IMR-90 (cell line): ENCODE measurements around the gene USP40. TPM values are rescaled to one million over a fixed set of nuclear protein-coding genes. Genes with fewer than 3 reads are reported as not detected.

Experiments used
- ATAC-seq: fragments of 200-7000 bp; cut with Tn5 transposase; 2 replicates; pipeline ENCODE4 v1.9.1; 2020; ENCODE audit warnings: low read depth, mild to moderate bottlenecking, moderate library complexity
- BruUV-seq: library from RNA; stranded (reverse); fragments of 400-500 nt; replicated peaks from 2 replicates; lab custom pipeline; 2021; lab: Mats Ljungman, UMichigan
- CTCF ChIA-PET: fragments of 300-600 bp; formaldehyde crosslinking; extraction: SDS; loops from one replicate; lab custom pipeline; 2021; ENCODE audit warnings: antibody characterized with exemption; lab: Yijun Ruan, JAX
- POLR2A ChIA-PET: fragments of 300-600 bp; sonication (Branson Sonifier 250); formaldehyde crosslinking; loops from one replicate; lab custom pipeline; 2022; ENCODE audit warnings: antibody characterized with exemption; ENCODE audit not compliant: unreplicated experiment; lab: Charles Lee
- DNase-seq: peaks from one replicate; pipeline ENCODE4 v3.0.0; 2013
- H2AFZ ChIP-seq: replicated peaks from 2 replicates; pipeline ENCODE3; 2013; ENCODE audit warnings: low read length, mild to moderate bottlenecking; ENCODE audit not compliant: poor library complexity
- H2AK5ac ChIP-seq: 2 replicates; pipeline ENCODE4 v1.6.1; 2013; ENCODE audit warnings: low read depth, low read length, inconsistent platforms
- H2AK9ac ChIP-seq: replicated peaks from 2 replicates; pipeline ENCODE3; 2013; ENCODE audit warnings: mild to moderate bottlenecking, low read depth, low read length, moderate library complexity; ENCODE audit not compliant: poor library complexity
- H2BK120ac ChIP-seq: 2 replicates; pipeline ENCODE4 v1.6.1; 2013; ENCODE audit warnings: low read depth, low read length, inconsistent platforms
- H2BK15ac ChIP-seq: 3 replicates; pipeline ENCODE4 v1.6.1; 2013; ENCODE audit warnings: low read depth, low read length, inconsistent platforms
- H2BK20ac ChIP-seq: 2 replicates; pipeline ENCODE4 v1.6.1; 2013; ENCODE audit warnings: low read depth, mild to moderate bottlenecking, inconsistent platforms, low read length, moderate library complexity
- H2BK5ac ChIP-seq: 2 replicates; pipeline ENCODE4 v1.6.1; 2013; ENCODE audit warnings: mild to moderate bottlenecking, low read depth, low read length, inconsistent platforms; ENCODE audit not compliant: poor library complexity, severe bottlenecking
- H3K14ac ChIP-seq: replicated peaks from 2 replicates; pipeline ENCODE4 v1.6.1; 2013; ENCODE audit warnings: low read depth, low read length, inconsistent platforms
- H3K18ac ChIP-seq: 2 replicates; pipeline ENCODE4 v1.6.1; 2013; ENCODE audit warnings: low read depth, low read length, control low read depth
- H3K23ac ChIP-seq: 2 replicates; pipeline ENCODE4 v1.6.1; 2013; ENCODE audit warnings: low read depth, low read length, inconsistent platforms
- H3K27ac ChIP-seq: 2 replicates; pipeline ENCODE4 v1.5.1; 2013; ENCODE audit warnings: mild to moderate bottlenecking, control low read depth, low read length; ENCODE audit not compliant: insufficient read depth
- H3K27me3 ChIP-seq: 2 replicates; pipeline ENCODE4 v1.6.1; 2013; ENCODE audit warnings: low read length; ENCODE audit not compliant: control insufficient read depth, insufficient read depth
- H3K36me3 ChIP-seq: 2 replicates; pipeline ENCODE4 v1.6.1; 2013; ENCODE audit warnings: low read length, mixed read lengths; ENCODE audit not compliant: control insufficient read depth, insufficient read depth
- H3K4ac ChIP-seq: 2 replicates; pipeline ENCODE4 v1.6.1; 2013; ENCODE audit warnings: low read depth, low read length, inconsistent platforms
- H3K4me1 ChIP-seq: 2 replicates; pipeline ENCODE4 v1.6.1; 2013; ENCODE audit warnings: low read length, mixed read lengths; ENCODE audit not compliant: control insufficient read depth, insufficient read depth
- H3K4me2 ChIP-seq: 2 replicates; pipeline ENCODE4 v1.6.1; 2013; ENCODE audit warnings: low read depth, mild to moderate bottlenecking, control low read depth, low read length, moderate library complexity
- H3K4me3 ChIP-seq: 2 replicates; pipeline ENCODE4 v1.5.1; 2013; ENCODE audit warnings: low read depth, mild to moderate bottlenecking, control low read depth, low read length, moderate library complexity; ENCODE audit not compliant: insufficient read depth
- H3K56ac ChIP-seq: 2 replicates; pipeline ENCODE4 v1.6.1; 2013; ENCODE audit warnings: low read length, inconsistent platforms; ENCODE audit not compliant: insufficient read depth; ENCODE audit errors: extremely low read depth
- H3K79me1 ChIP-seq, 2 experiments: 2 replicates each; pipeline ENCODE4 v1.6.1; 2013; ENCODE audit warnings: low read length in 2 of 2, inconsistent platforms in 1 of 2, low read depth in 1 of 2
- H3K9ac ChIP-seq: 2 replicates; pipeline ENCODE4 v1.6.1; 2013; ENCODE audit warnings: low read depth, low read length, control low read depth
- H3K9me1 ChIP-seq: 2 replicates; pipeline ENCODE4 v1.6.1; 2013; ENCODE audit warnings: low read length, inconsistent platforms; ENCODE audit not compliant: insufficient read depth
- H3K9me3 ChIP-seq: 2 replicates; pipeline ENCODE4 v1.6.1; 2013; ENCODE audit warnings: low read length; ENCODE audit not compliant: control insufficient read depth, insufficient read depth
- H4K20me1 ChIP-seq: 2 replicates; pipeline ENCODE4 v1.6.1; 2013; ENCODE audit warnings: low read length, inconsistent platforms; ENCODE audit not compliant: insufficient read depth
- H4K5ac ChIP-seq: 2 replicates; pipeline ENCODE4 v1.6.1; 2013; ENCODE audit warnings: mild to moderate bottlenecking, low read depth, low read length, control low read depth
- H4K8ac ChIP-seq, 2 experiments: 2 replicates each; pipeline ENCODE4 v1.6.1; 2013; ENCODE audit warnings: low read depth in 2 of 2, low read length in 2 of 2, control low read depth in 1 of 2, inconsistent platforms in 1 of 2
- H4K91ac ChIP-seq: 2 replicates; pipeline ENCODE4 v1.6.1; 2013; ENCODE audit warnings: low read depth, low read length, inconsistent platforms; ENCODE audit not compliant: insufficient read depth
- BHLHE40 ChIP-seq: fragments of 150-350 bp; IDR thresholded peaks from 2 replicates; pipeline ENCODE4 v1.6.1; 2016; ENCODE audit warnings: mild to moderate bottlenecking, low read depth, low read length
- MXI1 ChIP-seq: IDR thresholded peaks from 2 replicates; pipeline ENCODE4 v1.6.1; 2012; ENCODE audit warnings: low read depth, mild to moderate bottlenecking, low read length, moderate library complexity, borderline replicate concordance
- WGBS, 2 experiments: methylation state at CpG; one replicate each; pipeline versions ENCODE4 v1.1.5 to v1.1.7; 2013; ENCODE audit warnings: missing lambda C conversion rate in 2 of 2; ENCODE audit not compliant: insufficient read length in 1 of 2; ENCODE audit errors: extremely low coverage in 2 of 2; 5-methylcytosine and 5-hydroxymethylcytosine counted together
- dilution Hi-C: fragments of 300-500 bp; cut with HindIII; formaldehyde crosslinking; loops from one replicate; pipeline ENCODE4 v1.14.3; 2018; ENCODE audit warnings: low sequenced_read_pairs; ENCODE audit not compliant: unreplicated experiment
- in situ Hi-C: fragments of 300-500 bp; cut with MboI; formaldehyde crosslinking; loops from 3 replicates; pipeline ENCODE4 v1.14.3; 2019; ENCODE audit warnings: low sequenced_read_pairs, inconsistent platforms, mixed read lengths
- intact Hi-C: fragments of 100-400 bp; cut with micrococcal nuclease; formaldehyde crosslinking; loops from 2 replicates; pipeline ENCODE4 v1.10.0; 2022
- polyA plus RNA-seq, 3 experiments: library from polyadenylated mRNA; depleted of rRNA; stranded (reverse); fragments of >200 nt; gene quantifications; 2 replicates each; pipeline ENCODE4 v1.2.3, GENCODE V29; 2012; ENCODE audit warnings: low replicate concordance in 1 of 3
- total RNA-seq: library from RNA; depleted of rRNA; stranded (reverse); fragments of >200 nt; gene quantifications from 2 replicates; pipeline ENCODE4 v1.2.3, GENCODE V29; 2012

USP40 gene
- total and polyA plus RNA-seq, 2 of the 4 experiments (the other 2 are of a cell fraction), result 30.1 to 30.8 TPM

DNA sequence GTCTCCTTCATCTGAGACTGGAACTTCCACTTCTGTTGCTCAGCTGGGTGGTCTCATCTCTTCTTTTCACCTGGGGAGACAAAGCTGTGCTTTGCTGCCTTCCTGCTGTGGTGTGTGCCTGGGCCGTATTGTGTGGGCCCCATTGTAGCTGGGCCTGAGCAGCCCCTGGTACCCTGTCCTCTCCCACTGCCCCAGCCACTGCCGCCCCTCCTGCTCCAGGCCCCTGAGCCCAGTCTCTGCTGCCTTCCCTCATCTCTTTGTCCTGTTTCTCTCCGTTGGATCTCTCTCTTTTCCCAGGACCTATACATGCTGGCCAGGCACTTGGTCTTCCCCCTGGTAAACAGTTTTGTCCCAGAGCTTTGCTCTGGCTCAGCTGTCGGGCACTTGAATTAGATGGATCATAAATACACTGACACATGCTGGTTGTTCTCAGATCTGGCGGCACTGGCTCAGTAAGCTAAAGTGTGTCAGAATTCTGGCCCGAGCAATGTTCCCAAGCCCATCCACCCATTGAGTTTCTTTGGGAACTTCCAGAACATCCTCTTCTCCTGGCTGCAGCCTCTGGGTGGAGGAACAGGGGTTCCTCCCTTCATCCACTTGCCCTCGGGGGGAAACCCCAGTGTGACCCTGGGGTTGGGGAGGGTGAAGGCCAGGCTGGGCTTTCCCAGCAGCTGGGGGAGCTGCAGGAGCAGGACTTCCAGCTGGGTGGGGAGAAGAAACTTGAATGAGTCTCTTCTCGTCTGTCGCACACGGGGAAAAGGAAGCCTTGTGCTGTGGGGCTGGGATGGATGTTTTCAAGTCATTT lies 113.3 kb downstream of the USP40 start:
- no TSS peak for BruUV-seq
- Histone ChIP-seq H3K4me3 (no peak overlapping the region), H3K9me1 (peaks cover 7% of the 10 kb centered on the region; the same call in 1 of the 2 replicates), H4K20me1 (no peaks in the 10 kb centered on the region), H3K14ac (no peak overlapping the region), H2BK120ac (no peak overlapping the region), H4K5ac (no peak overlapping the region), H3K23ac (no peak overlapping the region), H2AK5ac (no peak overlapping the region), H3K9ac (no peak overlapping the region), H3K4me1 (no peaks in the 10 kb centered on the region), H3K27ac (no peak overlapping the region), H2AK9ac (no peak overlapping the region), H2BK20ac (no peak overlapping the region), H3K9me3 (no peaks in the 10 kb centered on the region), H2BK15ac (no peak overlapping the region), H4K91ac (no peak overlapping the region), H3K36me3 (peaks cover 45% of the 10 kb centered on the region), H2BK5ac (no peak overlapping the region), H3K56ac (no peak overlapping the region), H3K27me3 (no peaks in the 10 kb centered on the region), H3K79me1 (no peaks in the 10 kb centered on the region), H3K18ac (no peak overlapping the region), H3K4ac (no peak overlapping the region), H2AFZ (no peak overlapping the region), H4K8ac (no peak overlapping the region), H3K4me2 (no peak overlapping the region)
- no peak for TF ChIP-seq BHLHE40
- no peak for TF ChIP-seq MXI1
- in situ Hi-C loops, result loop anchor here (25.0 kb wide), 1 partner anchor 384 kb away; no protein-coding TSS in a partner anchor
- ChIA-PET POLR2A (no interaction called here), CTCF (interaction anchor here (0.7 to 0.8 kb wide), 2 partner anchors 49 to 132 kb away, joined by 3 to 4 read pairs; no protein-coding TSS in a partner anchor)
- dilution Hi-C loops, result no loop called here
- intact Hi-C loops, result no loop called here
- no peak; the same call in 1 of the 2 replicates for ATAC-seq
- 74% methylated on average over 4 of the region's 10 CpGs; no CpG with 5 or more reads in 1 of the 2 experiments for WGBS, 2 experiments
- no peak for DNase-seq
